AG04449 (cell line): ENCODE measurements around the gene DSCAM.

Experiments used
- CTCF ChIA-PET: fragments of 350-600 bp; formaldehyde crosslinking; extraction: SDS; loops from one replicate; lab custom pipeline; 2021; ENCODE audit warnings: antibody characterized with exemption; lab: Yijun Ruan, JAX
- POLR2A ChIA-PET: fragments of 400-600, 350-600 bp; formaldehyde crosslinking; extraction: SDS; loops from one replicate; lab custom pipeline; 2020; ENCODE audit warnings: antibody characterized with exemption, inconsistent platforms; lab: Yijun Ruan, JAX
- DNase-seq: peaks from one replicate; pipeline ENCODE4 v3.0.0-alpha.2; 2010; ENCODE audit warnings: low read depth, low spot score
- H3K4me3 ChIP-seq: 2 replicates; pipeline ENCODE4 v1.5.1; 2011; ENCODE audit warnings: low read depth, mild to moderate bottlenecking, control low read depth, low read length
- CTCF ChIP-seq: IDR thresholded peaks from one replicate; pipeline ENCODE4 v1.5.1; 2011; ENCODE audit warnings: mild to moderate bottlenecking, moderate library complexity, low read length, control low read depth, inconsistent platforms; ENCODE audit not compliant: insufficient read depth; ENCODE audit errors: missing control alignments

Gene DSCAM

GRCh38 chr21:40769231-40769630 is 77.7 kb downstream of the DSCAM start:
- TF ChIP-seq CTCF: no peak
- H3K4me3 ChIP-seq: no peak overlapping the region
- CTCF ChIA-PET: no interaction called here
- no peak for DNase-seq
- POLR2A ChIA-PET: no interaction called here

- POLR2A ChIA-PET: no interaction called here
- TF ChIP-seq CTCF: no peak
- no peak for DNase-seq
- CTCF ChIA-PET: no interaction called here
- no peak overlapping the region for H3K4me3 ChIP-seq
These were observed 78.9 kb downstream of the DSCAM start for GRCh38 chr21:40768056-40768455.

GRCh38 chr21:40766381-40766780 is 80.6 kb downstream of the DSCAM start:
- ChIA-PET CTCF (no interaction called here), POLR2A (no interaction called here)
- DNase-seq: no peak
- H3K4me3 ChIP-seq: no peak overlapping the region
- no peak for TF ChIP-seq CTCF

- DNase-seq: no peak
- POLR2A ChIA-PET: no interaction called here
- TF ChIP-seq CTCF: no peak
- no peak overlapping the region for H3K4me3 ChIP-seq
- CTCF ChIA-PET: no interaction called here
These were observed 81.1 kb downstream of the DSCAM start for GRCh38 chr21:40765811-40766210.

- no peak for TF ChIP-seq CTCF
- ChIA-PET POLR2A (no interaction called here), CTCF (no interaction called here)
- H3K4me3 ChIP-seq: no peak overlapping the region
- no peak for DNase-seq
These were observed 86.1 kb downstream of the DSCAM start for GRCh38 chr21:40760821-40761220.

GRCh38 chr21:40759061-40759460 is 87.9 kb downstream of the DSCAM start:
- H3K4me3 ChIP-seq: no peak overlapping the region
- POLR2A ChIA-PET: no interaction called here
- no peak for DNase-seq
- CTCF ChIA-PET: no interaction called here
- TF ChIP-seq CTCF: no peak

- ChIA-PET CTCF (no interaction called here), POLR2A (no interaction called here)
- H3K4me3 ChIP-seq: no peak overlapping the region
- DNase-seq: no peak
- TF ChIP-seq CTCF: no peak
These were observed 89.6 kb downstream of the DSCAM start for GRCh38 chr21:40757366-40757765.
